Fibroblast of the aortic adventitia (primary cell): Measurements from ENCODE around the gene PKD2. TPM values are rescaled to one million over a fixed set of nuclear protein-coding genes. Genes with fewer than 3 reads are reported as not detected.

ENCODE experiments used
- DNase-seq: peaks from one replicate; pipeline ENCODE4 v3.0.0-alpha.2; 2010; ENCODE audit warnings: low read depth
- H3K4me3 ChIP-seq: 2 replicates; pipeline ENCODE4 v1.5.1; 2011; ENCODE audit warnings: low read depth, mild to moderate bottlenecking, control low read depth, low read length, moderate library complexity
- total RNA-seq: library from RNA; depleted of rRNA; stranded (reverse); fragments of >200 nt; gene quantifications from 2 replicates; pipeline ENCODE4 v1.2.3, GENCODE V29; 2012; ENCODE audit warnings: low replicate concordance
- TF ChIP-seq, protein P1 (sequence below): IDR thresholded peaks from 2 replicates; pipeline ENCODE4 v1.5.1; 2011; ENCODE audit warnings: mild to moderate bottlenecking, low read length, control low read depth, inconsistent platforms; ENCODE audit not compliant: insufficient read depth

The PKD2 gene
- total RNA-seq, 1 donor, result 66.6 TPM

DNA sequence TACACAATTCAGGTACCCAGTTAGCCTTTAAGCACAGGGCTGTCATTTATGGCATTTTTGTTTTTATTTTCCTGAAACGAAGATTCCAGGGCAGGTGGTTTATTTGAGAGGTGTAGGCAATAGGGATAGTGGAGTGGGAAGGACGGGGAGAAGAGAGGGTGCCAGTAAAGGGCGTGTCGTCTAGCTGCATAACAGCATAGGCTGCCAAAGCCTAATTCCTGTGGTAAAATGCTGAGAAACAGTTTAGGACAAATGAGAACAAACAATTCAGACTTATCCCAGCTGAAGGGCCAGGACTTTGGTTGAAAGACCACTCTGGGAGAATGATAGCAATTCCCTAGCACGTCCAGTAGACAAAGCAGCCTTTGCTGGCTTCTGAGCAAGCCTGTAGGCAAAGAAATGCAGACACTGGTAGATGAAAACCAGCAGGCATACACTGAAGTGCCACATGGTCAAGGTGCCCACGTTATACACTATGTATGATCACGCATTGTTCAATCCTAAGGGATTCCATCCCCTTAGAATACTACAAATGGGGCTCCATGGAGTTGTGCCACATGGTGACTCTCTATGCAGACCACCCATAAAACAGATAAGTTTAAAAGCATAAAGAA is 70.6 kb downstream of the PKD2 start:
- H3K4me3 ChIP-seq, result no peak overlapping the region
- TF ChIP-seq, protein P1, sequence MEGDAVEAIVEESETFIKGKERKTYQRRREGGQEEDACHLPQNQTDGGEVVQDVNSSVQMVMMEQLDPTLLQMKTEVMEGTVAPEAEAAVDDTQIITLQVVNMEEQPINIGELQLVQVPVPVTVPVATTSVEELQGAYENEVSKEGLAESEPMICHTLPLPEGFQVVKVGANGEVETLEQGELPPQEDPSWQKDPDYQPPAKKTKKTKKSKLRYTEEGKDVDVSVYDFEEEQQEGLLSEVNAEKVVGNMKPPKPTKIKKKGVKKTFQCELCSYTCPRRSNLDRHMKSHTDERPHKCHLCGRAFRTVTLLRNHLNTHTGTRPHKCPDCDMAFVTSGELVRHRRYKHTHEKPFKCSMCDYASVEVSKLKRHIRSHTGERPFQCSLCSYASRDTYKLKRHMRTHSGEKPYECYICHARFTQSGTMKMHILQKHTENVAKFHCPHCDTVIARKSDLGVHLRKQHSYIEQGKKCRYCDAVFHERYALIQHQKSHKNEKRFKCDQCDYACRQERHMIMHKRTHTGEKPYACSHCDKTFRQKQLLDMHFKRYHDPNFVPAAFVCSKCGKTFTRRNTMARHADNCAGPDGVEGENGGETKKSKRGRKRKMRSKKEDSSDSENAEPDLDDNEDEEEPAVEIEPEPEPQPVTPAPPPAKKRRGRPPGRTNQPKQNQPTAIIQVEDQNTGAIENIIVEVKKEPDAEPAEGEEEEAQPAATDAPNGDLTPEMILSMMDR, result no peak
- peak; percentile 70 for DNase-seq

DNA sequence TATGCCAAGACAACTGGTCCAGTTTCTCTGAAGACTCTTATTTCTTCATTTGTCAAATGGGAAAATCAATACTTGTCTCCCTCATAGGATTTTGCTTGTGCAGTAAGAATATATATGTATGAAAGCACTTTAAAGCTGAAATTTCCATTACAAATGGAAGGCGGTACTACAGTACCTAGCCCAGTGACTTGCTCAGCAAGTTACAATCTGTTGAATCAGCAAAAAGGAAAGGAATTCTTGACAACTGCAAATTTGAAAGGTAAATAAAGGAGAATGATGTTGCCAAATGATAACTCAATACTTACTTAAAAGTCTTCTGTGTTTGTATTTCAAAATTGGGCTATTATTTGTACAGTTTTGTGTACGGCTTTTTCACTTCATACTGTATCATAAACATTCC is 71.1 kb downstream of the PKD2 start:
- TF ChIP-seq, protein P1, result no peak
- no peak overlapping the region for H3K4me3 ChIP-seq
- peak; percentile 7 for DNase-seq

DNA sequence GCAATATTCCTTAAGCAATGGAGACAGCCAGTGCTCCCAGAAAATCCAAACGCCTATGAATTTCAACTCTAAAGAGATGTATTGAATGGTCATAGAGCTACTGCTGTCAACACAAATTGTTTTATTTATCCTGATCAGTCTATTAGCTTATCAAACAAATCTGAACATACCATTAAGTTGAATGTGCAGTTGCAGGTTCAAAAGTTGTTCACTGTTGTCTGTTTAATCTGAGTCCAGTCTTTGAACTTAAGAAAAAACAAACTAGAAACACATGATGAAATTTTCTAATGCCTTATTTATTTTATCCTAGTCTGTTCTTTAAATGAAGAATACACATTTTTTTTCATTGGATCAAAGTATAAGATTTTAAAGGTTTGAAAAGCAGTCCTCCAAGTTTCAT is 73.2 kb downstream of the PKD2 start:
- TF ChIP-seq, protein P1, result no peak
- DNase-seq, result no peak
- H3K4me3 ChIP-seq, result no peak overlapping the region

DNA sequence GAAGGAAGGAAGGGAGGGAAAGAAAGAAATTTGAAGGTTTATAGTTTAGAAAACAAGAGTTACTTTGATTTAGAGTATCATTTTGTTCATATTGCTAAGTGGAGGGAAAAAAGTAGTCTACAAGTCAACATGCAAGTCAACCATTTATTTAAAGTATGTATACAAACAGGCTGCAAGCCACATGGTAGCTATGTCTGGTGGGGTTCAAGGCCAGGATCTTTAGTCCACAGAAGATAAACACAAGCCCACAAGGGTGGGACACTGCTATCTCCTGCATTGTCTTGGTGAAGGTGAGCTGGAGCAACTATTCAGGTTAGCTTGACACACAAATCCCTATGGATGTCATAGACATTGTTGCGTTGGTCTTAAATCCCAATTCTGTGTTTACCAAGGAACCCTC is 79.6 kb downstream of the PKD2 start:
- H3K4me3 ChIP-seq, result no peak overlapping the region
- TF ChIP-seq, protein P1, result no peak
- no peak for DNase-seq

DNA sequence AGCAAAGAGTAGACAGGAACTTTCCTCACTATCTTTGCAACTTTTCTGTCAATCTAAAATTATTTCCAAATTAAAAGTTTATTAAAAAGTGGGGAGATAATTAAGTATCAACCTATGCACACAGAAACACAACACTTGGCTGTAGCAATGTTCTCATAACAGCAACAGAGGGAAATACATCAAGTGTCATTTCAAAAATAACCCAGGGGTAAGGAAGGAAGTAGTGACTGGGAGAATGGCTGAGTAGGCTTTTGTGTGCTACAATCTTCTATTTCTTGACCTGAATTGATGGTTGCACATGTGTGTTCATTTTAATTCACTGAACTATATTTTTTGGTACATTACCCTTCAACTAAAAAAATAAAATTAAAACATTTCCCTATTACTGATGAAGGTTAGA is 83.5 kb downstream of the PKD2 start:
- no peak overlapping the region for H3K4me3 ChIP-seq
- TF ChIP-seq, protein P1, result no peak
- DNase-seq, result no peak

DNA sequence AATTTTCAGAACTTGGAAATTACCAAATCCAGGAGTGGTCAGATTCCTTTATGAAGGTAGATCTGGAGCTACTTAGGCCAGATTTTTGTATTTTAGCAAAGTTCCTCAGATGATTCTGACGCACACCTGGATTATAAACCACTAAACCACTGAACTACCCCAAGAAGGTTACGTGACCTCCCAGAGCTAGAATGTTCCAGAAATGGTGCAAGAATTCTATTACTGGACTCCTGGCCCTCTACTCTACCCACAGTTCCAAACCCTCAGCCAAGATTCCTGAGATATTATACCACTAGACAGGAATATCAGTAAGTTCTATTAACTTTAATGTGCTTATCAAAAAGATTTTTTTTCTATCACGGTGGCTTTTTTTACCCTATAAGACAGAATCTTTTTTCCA is 83.9 kb downstream of the PKD2 start:
- H3K4me3 ChIP-seq, result no peak overlapping the region
- TF ChIP-seq, protein P1, result no peak
- DNase-seq, result peak; percentile 45

DNA sequence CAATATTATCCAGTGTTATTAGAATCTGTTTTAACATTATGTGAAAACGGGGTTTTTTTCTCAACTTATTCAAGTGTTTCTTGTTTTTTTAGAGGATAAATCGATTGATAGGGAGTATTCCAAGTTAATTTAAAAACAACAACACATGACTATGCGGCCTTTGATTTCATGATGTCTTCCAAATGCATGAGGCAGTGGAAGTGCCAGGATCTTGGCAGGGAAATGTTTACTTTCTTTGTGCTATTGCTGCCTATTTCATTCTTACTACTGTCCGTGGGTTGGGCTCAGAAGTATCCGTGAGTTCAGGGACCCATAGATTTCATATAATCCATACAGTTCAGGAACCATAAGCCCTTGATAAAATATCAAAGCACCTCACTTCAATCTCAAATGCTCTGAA is 86.4 kb downstream of the PKD2 start:
- no peak overlapping the region for H3K4me3 ChIP-seq
- no peak for DNase-seq
- TF ChIP-seq, protein P1, result no peak
